CD4-positive, CD25-positive, alpha-beta regulatory T cell (primary cell): ENCODE results near the gene UMAD1. TPM values are rescaled to one million over a fixed set of nuclear protein-coding genes. Genes with fewer than 3 reads are reported as not detected.
"Not testable (repeated sequence)": the region's sequence is repeated elsewhere in the genome, so short reads cannot be mapped to it uniquely, and the experiment has no call there.

ENCODE experiments used
- ATAC-seq, 2 donors: fragments of 150-1000 bp; cut with Tn5 transposase; one replicate each; pipeline ENCODE4 v1.10.0; 2021; ENCODE audit warnings: low read depth in 2 of 2, moderate number of reproducible peaks in 2 of 2, moderate library complexity in 1 of 2
- DNase-seq, 3 donors: peaks; one replicate each; pipeline versions ENCODE4 v3.0.0 to v3.0.0-alpha.2; 2012 to 2022; ENCODE audit warnings: mixed read lengths in 1 of 3
- H3K27ac ChIP-seq: one replicate; pipeline ENCODE4 v1.7.0; 2013; ENCODE audit warnings: mild to moderate bottlenecking, low read length; ENCODE audit not compliant: insufficient read depth, poor library complexity, severe bottlenecking
- H3K27me3 ChIP-seq: one replicate; pipeline ENCODE4 v1.7.0; 2013; ENCODE audit warnings: low read length; ENCODE audit not compliant: control insufficient read depth, insufficient read depth
- H3K36me3 ChIP-seq: one replicate; pipeline ENCODE4 v1.7.0; 2013; ENCODE audit warnings: mild to moderate bottlenecking, low read length, moderate library complexity; ENCODE audit not compliant: control insufficient read depth, insufficient read depth
- H3K4me1 ChIP-seq: 2 replicates; pipeline ENCODE4 v1.7.0; 2013; ENCODE audit warnings: mild to moderate bottlenecking, low read length; ENCODE audit not compliant: insufficient read depth, control insufficient read depth, poor library complexity, severe bottlenecking
- H3K4me3 ChIP-seq: one replicate; pipeline ENCODE4 v1.7.0; 2013; ENCODE audit warnings: low read depth, mild to moderate bottlenecking, low read length, moderate library complexity
- H3K9me3 ChIP-seq, 2 experiments: 1 replicate in 1 of 2; 2 replicates in 1 of 2; pipeline ENCODE4 v1.7.0; 2013; ENCODE audit warnings: low read length in 2 of 2, mild to moderate bottlenecking in 1 of 2, moderate library complexity in 1 of 2; ENCODE audit not compliant: control insufficient read depth in 2 of 2
- H3K27ac Mint-ChIP-seq, 3 donors: one replicate each; pipeline ENCODE4 v1.8.0; 2020 to 2022; ENCODE audit warnings: mild to moderate bottlenecking in 3 of 3, mixed read lengths in 3 of 3, moderate library complexity in 2 of 3
- H3K27me3 Mint-ChIP-seq: one replicate; pipeline ENCODE4 v1.8.0; 2022; ENCODE audit warnings: mild to moderate bottlenecking, mixed read lengths
- H3K36me3 Mint-ChIP-seq: one replicate; pipeline ENCODE4 v1.8.0; 2020; ENCODE audit warnings: mixed read lengths
- H3K4me1 Mint-ChIP-seq, 4 donors: one replicate each; pipeline ENCODE4 v1.8.0; 2020 to 2022; ENCODE audit warnings: mixed read lengths in 4 of 4, mild to moderate bottlenecking in 1 of 4
- H3K4me3 Mint-ChIP-seq, 4 donors: one replicate each; pipeline ENCODE4 v1.8.0; 2020 to 2022; ENCODE audit warnings: mild to moderate bottlenecking in 4 of 4, mixed read lengths in 4 of 4, moderate library complexity in 3 of 4
- H3K9me3 Mint-ChIP-seq, 7 donors: one replicate each; pipeline ENCODE4 v1.8.0; 2020 to 2022; ENCODE audit warnings: mixed read lengths in 7 of 7, mild to moderate bottlenecking in 3 of 7, moderate library complexity in 2 of 7
- polyA plus RNA-seq, 4 donors: library from polyadenylated mRNA; unstranded; fragments of 300-500 nt; fragmentation: Illumina TruSeq; gene quantifications; one replicate each; pipeline ENCODE4 v1.2.3, GENCODE V29; 2021
- total RNA-seq: library from RNA; stranded (reverse); gene quantifications from one replicate; pipeline ENCODE4 v1.2.3, GENCODE V29; 2022

The UMAD1 gene
- total and polyA plus RNA-seq, 5 donors from 2014 or later = 21.5 to 37.3 (median 31.9) TPM

DNA sequence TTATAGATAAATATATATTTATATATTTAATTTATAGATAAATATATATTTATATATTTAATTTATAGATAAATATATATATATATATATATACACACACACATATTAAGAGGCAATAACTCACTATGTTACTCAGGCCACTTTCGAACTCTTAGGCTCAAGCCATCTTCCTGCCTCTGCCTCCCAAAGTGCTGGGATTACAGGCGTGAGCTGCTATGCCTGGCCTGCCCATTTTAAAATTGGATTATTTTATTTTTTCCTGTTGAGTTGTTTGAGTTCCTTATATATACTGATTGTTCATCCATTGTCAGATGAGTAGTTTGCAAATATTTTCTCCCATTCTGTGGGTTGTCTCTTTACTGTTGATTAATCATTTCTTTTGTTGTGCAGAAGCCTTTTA, 39.1 kb downstream of the UMAD1 start:
- not testable (repeated sequence) for H3K27me3 Mint-ChIP-seq, H3K36me3 ChIP-seq, ATAC-seq, H3K27ac ChIP-seq, H3K27me3 ChIP-seq, H3K4me3 ChIP-seq, H3K4me3 Mint-ChIP-seq, H3K9me3 Mint-ChIP-seq, DNase-seq, H3K9me3 ChIP-seq
- peaks cover 22% of the 10 kb centered on the region for H3K36me3 Mint-ChIP-seq
- H3K27ac Mint-ChIP-seq = peak overlapping the region in 2 of 3 donors; percentile 55 to 82
- H3K4me1 ChIP-seq = peaks cover 12% of the 10 kb centered on the region
- peaks cover 18 to 51% (median 33%) of the 10 kb centered on the region in 4 donors for H3K4me1 Mint-ChIP-seq

DNA sequence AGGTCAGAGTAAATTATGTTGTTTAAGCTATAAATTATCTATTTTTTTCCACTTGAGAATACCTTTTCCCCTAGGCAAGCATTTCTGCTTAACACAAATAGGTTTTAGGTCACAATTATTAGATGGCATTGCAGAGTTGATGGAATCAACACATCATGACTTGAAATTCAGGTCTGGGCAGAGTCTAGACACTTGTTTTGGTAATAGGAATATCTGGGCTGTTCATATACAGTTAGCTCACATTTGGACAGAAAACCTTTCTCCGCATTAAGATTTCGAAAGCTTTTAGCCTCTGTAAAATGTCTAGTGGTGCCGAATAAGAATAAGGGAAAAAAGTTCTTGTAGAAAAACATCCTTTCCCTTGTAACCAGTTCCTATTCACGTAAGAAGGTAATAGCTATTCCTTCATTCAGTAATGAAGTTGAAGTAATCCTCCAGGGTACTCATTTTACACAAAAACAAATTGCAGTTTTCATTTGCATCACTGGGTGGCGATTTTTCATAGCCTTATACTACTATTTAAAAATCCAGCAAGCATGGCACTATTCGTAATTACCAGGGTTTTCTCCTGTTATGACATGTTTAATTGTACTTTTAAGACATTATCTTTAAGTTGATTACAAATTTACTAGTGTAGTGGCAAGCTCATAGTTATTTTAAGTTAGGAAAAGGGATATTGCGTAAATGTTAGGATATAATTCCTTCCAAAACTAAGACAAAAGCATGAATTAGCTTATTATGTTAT, 40.8 kb downstream of the UMAD1 start:
- peak overlapping the region in 2 of 4 donors; percentile 21 to 57 for H3K4me3 Mint-ChIP-seq
- H3K27ac Mint-ChIP-seq = peak overlapping the region; percentile 58 to 92 (median 65)
- Histone ChIP-seq H3K4me1 (peaks cover 12% of the 10 kb centered on the region), H3K9me3 (peaks cover 0 to 4% of the 10 kb centered on the region in 2 experiments), H3K4me3 (peak overlapping the region; percentile 22), H3K27me3 (no peaks in the 10 kb centered on the region), H3K36me3 (no peaks in the 10 kb centered on the region), H3K27ac (peak overlapping the region; percentile 27)
- H3K27me3 Mint-ChIP-seq = no peaks in the 10 kb centered on the region
- peaks cover 0 to 5% (median 0%) of the 10 kb centered on the region in 7 donors for H3K9me3 Mint-ChIP-seq
- DNase-seq = peak; percentile 15 to 79 (median 64)
- H3K4me1 Mint-ChIP-seq = peaks cover 12 to 51% (median 34%) of the 10 kb centered on the region in 4 donors
- peak; percentile 82 to 84 for ATAC-seq
- H3K36me3 Mint-ChIP-seq = peaks cover 18% of the 10 kb centered on the region

DNA sequence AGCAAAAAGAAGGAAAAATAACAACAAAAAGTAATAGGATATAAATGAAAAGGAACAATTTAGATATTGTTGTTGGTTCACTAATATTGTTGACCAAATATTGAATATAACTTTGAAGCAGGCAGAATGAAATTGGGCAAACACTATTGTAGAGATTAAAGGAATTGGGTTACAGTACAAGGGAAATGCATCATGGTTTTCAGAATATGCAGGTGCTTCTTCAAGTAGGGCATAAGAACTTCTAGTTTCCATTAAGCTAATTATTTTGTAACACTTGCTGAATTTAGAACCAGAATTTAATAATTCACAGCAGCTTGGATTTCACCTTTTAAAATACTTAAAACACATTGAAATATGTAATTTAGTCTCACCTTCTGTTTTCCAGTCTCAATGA, 41.4 kb downstream of the UMAD1 start:
- H3K9me3 ChIP-seq = peaks cover 0 to 4% of the 10 kb centered on the region in 2 experiments
- peak overlapping the region; percentile 22 for H3K4me3 ChIP-seq
- Mint-ChIP-seq H3K4me1 (peaks cover 12 to 57% (median 37%) of the 10 kb centered on the region in 4 donors), H3K27ac (peak overlapping the region; percentile 58 to 66 (median 65)), H3K36me3 (peaks cover 22% of the 10 kb centered on the region), H3K27me3 (no peaks in the 10 kb centered on the region), H3K9me3 (peaks cover 0 to 5% (median 0%) of the 10 kb centered on the region in 7 donors), H3K4me3 (peak overlapping the region in 1 of 4 donors; percentile 57)
- no peaks in the 10 kb centered on the region for H3K36me3 ChIP-seq
- H3K27ac ChIP-seq = no peak overlapping the region
- H3K4me1 ChIP-seq = peaks cover 12% of the 10 kb centered on the region
- DNase-seq (no peak), ATAC-seq (no peak)
- no peaks in the 10 kb centered on the region for H3K27me3 ChIP-seq

DNA sequence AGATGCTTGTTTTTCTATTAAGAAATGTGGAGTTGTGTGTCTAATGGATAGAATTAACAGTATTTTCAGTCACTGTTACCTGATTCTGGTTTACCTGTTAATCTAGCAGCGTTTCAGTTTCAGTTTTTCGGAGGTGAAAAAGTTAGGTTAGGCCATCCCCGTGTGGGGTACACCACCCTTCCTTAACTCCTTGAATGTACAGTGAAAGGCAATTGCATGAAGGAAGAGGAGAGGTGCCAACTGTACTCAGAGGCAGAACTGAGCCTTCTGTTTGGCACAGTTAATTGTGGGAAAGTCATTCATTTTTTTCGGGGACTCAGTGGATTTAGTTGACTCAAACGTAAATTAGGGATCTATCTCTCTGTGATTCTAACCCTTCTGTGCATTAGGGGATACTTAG, 42.3 kb downstream of the UMAD1 start:
- no peak overlapping the region for H3K27ac ChIP-seq
- no peak for DNase-seq
- peaks cover 12 to 62% (median 39%) of the 10 kb centered on the region in 4 donors for H3K4me1 Mint-ChIP-seq

DNA sequence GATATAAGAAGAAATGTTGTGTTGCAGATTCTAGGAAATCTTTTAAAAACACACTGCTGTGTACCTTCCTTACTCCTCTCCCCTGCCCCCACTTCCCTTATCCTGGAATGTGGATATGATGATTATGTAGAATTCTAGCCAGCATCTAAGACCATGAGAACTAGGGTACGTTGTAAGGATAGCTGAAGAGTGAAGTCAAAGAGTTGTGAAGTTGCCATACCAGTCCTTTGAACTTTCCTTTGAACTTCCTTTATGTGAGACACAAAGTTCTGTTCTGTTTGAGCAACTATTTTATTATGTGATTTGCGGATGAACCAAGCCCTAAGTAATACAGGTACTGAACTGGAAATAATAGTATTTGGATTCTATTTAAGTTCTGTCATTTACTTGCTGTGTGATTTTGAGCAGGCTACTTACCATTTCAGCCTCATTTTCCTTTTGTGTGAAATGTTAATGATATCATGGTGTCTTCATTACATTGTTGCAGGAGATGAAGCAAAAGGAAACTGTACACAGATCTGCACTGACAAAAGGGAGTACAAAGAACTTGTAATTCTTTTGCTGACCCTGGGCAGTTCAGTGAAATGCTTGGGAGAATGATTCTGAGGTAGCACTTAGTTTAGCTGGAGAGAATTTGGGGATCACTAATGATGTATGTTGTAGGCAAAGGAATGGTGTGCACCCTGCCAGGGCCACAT, 46.4 kb downstream of the UMAD1 start:
- Histone ChIP-seq H3K4me3 (no peak overlapping the region), H3K27me3 (no peaks in the 10 kb centered on the region), H3K4me1 (peaks cover 1% of the 10 kb centered on the region), H3K27ac (no peak overlapping the region), H3K9me3 (no peaks in the 10 kb centered on the region), H3K36me3 (peaks cover 2% of the 10 kb centered on the region)
- DNase-seq (no peak), ATAC-seq (no peak)
- Mint-ChIP-seq H3K36me3 (peaks cover 25% of the 10 kb centered on the region), H3K9me3 (no peaks in the 10 kb centered on the region), H3K27ac (no peak overlapping the region), H3K27me3 (no peaks in the 10 kb centered on the region), H3K4me1 (peaks cover 7 to 50% (median 23%) of the 10 kb centered on the region in 4 donors), H3K4me3 (no peak overlapping the region)

More for the DNA sequence above, 42.3 kb downstream of the UMAD1 start:
- Mint-ChIP-seq H3K27ac (peak overlapping the region in 2 of 3 donors; percentile 42 to 72), H3K36me3 (peaks cover 22% of the 10 kb centered on the region), H3K9me3 (peaks cover 0 to 3% (median 0%) of the 10 kb centered on the region in 7 donors), H3K4me3 (peak overlapping the region in 2 of 4 donors; percentile 16 to 33), H3K27me3 (no peaks in the 10 kb centered on the region)
- Histone ChIP-seq H3K4me1 (peaks cover 12% of the 10 kb centered on the region), H3K27me3 (no peaks in the 10 kb centered on the region), H3K36me3 (no peaks in the 10 kb centered on the region), H3K4me3 (peak overlapping the region; percentile 13), H3K9me3 (peaks cover 0 to 3% of the 10 kb centered on the region in 2 experiments)
- no peak for ATAC-seq

DNA sequence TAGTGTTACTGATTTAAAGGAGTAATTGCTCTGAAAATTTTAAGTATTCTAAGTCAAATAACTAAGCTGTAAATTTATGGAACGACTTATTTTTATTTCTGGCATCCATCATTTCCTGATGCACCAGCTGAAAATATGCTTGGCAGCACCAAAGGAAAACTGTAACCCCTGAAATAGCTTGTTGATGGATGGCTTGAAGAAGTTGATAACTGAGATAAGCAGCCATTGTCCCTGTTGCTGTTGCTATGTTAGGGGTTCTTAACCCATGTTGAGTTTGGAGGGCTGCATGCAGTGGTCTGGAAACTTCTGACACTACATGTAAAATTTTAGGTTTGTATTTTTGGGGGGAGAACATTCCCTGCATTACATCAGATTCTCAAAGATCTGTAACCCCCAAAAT, 47.2 kb downstream of the UMAD1 start:
- Mint-ChIP-seq H3K4me1 (peaks cover 7 to 43% (median 19%) of the 10 kb centered on the region in 4 donors), H3K27ac (no peak overlapping the region), H3K36me3 (peaks cover 29% of the 10 kb centered on the region), H3K27me3 (no peaks in the 10 kb centered on the region), H3K9me3 (no peaks in the 10 kb centered on the region), H3K4me3 (no peak overlapping the region)
- DNase-seq (no peak), ATAC-seq (no peak)
- Histone ChIP-seq H3K4me3 (no peak overlapping the region), H3K27me3 (no peaks in the 10 kb centered on the region), H3K4me1 (no peaks in the 10 kb centered on the region), H3K27ac (no peak overlapping the region), H3K36me3 (peaks cover 7% of the 10 kb centered on the region), H3K9me3 (no peaks in the 10 kb centered on the region)

DNA sequence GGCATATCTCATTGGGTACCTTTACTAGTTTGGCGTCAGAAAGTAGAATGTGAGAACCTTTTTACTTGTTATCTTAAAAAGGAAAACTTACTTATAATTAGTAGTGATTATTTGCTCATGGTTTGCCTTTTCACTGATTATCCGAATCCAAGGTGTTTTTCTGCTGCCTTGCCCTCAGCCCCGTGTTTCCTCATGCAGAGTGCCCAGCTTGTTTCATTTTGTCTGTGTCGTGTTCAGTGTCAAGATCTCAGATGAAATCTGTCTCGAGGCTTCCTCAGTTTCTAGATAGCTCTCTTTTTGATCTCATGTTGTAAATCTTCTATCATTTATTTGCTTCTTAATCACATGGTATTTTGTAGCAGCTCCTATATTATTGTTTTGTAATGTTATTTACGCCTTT, 47.8 kb downstream of the UMAD1 start:
- DNase-seq (no peak), ATAC-seq (no peak)
- H3K36me3 ChIP-seq = peaks cover 7% of the 10 kb centered on the region
- H3K9me3 ChIP-seq = no peaks in the 10 kb centered on the region
- Mint-ChIP-seq H3K27ac (peak overlapping the region in 2 of 3 donors; percentile 64 to 72), H3K27me3 (no peaks in the 10 kb centered on the region), H3K4me3 (no peak overlapping the region), H3K36me3 (peaks cover 29% of the 10 kb centered on the region), H3K4me1 (peaks cover 6 to 38% (median 17%) of the 10 kb centered on the region in 4 donors), H3K9me3 (no peaks in the 10 kb centered on the region)
- no peak overlapping the region for H3K4me3 ChIP-seq
- no peak overlapping the region for H3K27ac ChIP-seq
- H3K4me1 ChIP-seq = no peaks in the 10 kb centered on the region
- no peaks in the 10 kb centered on the region for H3K27me3 ChIP-seq
